ENCODE data around the gene CDK6. TPM values are rescaled to one million over a fixed set of nuclear protein-coding genes. Genes with fewer than 3 reads are reported as not detected.

The CDK6 gene
- total RNA-seq, 2 donors from 2014 or later = 28.5 to 36.6 TPM

GRCh38 chr7:92769394-92769699, 67.0 kb downstream of the CDK6 start:
- Histone ChIP-seq H3K9ac (ENCODE audit: extremely low read depth, low read length, poor library complexity, severe bottlenecking) (no peak overlapping the region), H3K27ac (ENCODE audit: low read depth, low read length) (no peak overlapping the region), H3K4me3 (ENCODE audit: low read length) (no peak overlapping the region), H3K27me3 (ENCODE audit: control insufficient read depth, insufficient read depth, low read length, poor library complexity, severe bottlenecking) (no peaks in the 10 kb centered on the region), H3K4me1 (ENCODE audit: control insufficient read depth, insufficient read depth, low read length) (peaks cover under 1% of the 10 kb centered on the region), H3K9me3 (ENCODE audit: control insufficient read depth, low read length) (no peaks in the 10 kb centered on the region), H3K36me3 (ENCODE audit: control insufficient read depth, insufficient read depth, low read length) (peaks cover 42% of the 10 kb centered on the region)
- peaks cover 37% of the 10 kb centered on the region for H3K4me1 Mint-ChIP-seq
- DNase-seq = no peak
- no peak overlapping the region for H3K27ac Mint-ChIP-seq
- H3K27me3 Mint-ChIP-seq (ENCODE audit: insufficient read depth) = no peaks in the 10 kb centered on the region
- no peaks in the 10 kb centered on the region for H3K36me3 Mint-ChIP-seq (ENCODE audit: low read depth)
- no peak overlapping the region for H3K4me3 Mint-ChIP-seq
- no peaks in the 10 kb centered on the region for H3K9me3 Mint-ChIP-seq
- TF ChIP-seq, protein P1, sequence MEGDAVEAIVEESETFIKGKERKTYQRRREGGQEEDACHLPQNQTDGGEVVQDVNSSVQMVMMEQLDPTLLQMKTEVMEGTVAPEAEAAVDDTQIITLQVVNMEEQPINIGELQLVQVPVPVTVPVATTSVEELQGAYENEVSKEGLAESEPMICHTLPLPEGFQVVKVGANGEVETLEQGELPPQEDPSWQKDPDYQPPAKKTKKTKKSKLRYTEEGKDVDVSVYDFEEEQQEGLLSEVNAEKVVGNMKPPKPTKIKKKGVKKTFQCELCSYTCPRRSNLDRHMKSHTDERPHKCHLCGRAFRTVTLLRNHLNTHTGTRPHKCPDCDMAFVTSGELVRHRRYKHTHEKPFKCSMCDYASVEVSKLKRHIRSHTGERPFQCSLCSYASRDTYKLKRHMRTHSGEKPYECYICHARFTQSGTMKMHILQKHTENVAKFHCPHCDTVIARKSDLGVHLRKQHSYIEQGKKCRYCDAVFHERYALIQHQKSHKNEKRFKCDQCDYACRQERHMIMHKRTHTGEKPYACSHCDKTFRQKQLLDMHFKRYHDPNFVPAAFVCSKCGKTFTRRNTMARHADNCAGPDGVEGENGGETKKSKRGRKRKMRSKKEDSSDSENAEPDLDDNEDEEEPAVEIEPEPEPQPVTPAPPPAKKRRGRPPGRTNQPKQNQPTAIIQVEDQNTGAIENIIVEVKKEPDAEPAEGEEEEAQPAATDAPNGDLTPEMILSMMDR (conservative IDR thresholded peaks at IDR 0.05) = no peak

- Histone ChIP-seq H3K27me3 (ENCODE audit: control insufficient read depth, insufficient read depth, low read length, poor library complexity, severe bottlenecking) (no peaks in the 10 kb centered on the region), H3K36me3 (ENCODE audit: control insufficient read depth, insufficient read depth, low read length) (peaks cover 36% of the 10 kb centered on the region), H3K27ac (ENCODE audit: low read depth, low read length) (peak overlapping the region; percentile 81), H3K4me3 (ENCODE audit: low read length) (no peak overlapping the region), H3K9me3 (ENCODE audit: control insufficient read depth, low read length) (no peaks in the 10 kb centered on the region), H3K4me1 (ENCODE audit: control insufficient read depth, insufficient read depth, low read length) (peaks cover 7% of the 10 kb centered on the region), H3K9ac (ENCODE audit: extremely low read depth, low read length, poor library complexity, severe bottlenecking) (no peak overlapping the region)
- no peak overlapping the region for H3K27ac Mint-ChIP-seq
- H3K36me3 Mint-ChIP-seq (ENCODE audit: low read depth) = no peaks in the 10 kb centered on the region
- H3K4me1 Mint-ChIP-seq = peaks cover 43% of the 10 kb centered on the region
- H3K4me3 Mint-ChIP-seq = no peak overlapping the region
- no peak for DNase-seq
- H3K9me3 Mint-ChIP-seq = no peaks in the 10 kb centered on the region
- H3K27me3 Mint-ChIP-seq (ENCODE audit: insufficient read depth) = no peaks in the 10 kb centered on the region
- TF ChIP-seq, protein P1 (conservative IDR thresholded peaks at IDR 0.05) = no peak
- 39 to 74% methylated on average over 2 to 5 of the region's 5 CpGs for WGBS, 2 experiments (ENCODE audit: insufficient coverage in 1 of 2, insufficient read length in 1 of 2)
Measured at GRCh38 chr7:92768501-92769393, 67.6 kb downstream of the CDK6 start.

- no peak overlapping the region for H3K4me3 ChIP-seq (ENCODE audit: low read length)
- H3K27ac Mint-ChIP-seq = peak overlapping the region; percentile 2
- no peak overlapping the region for H3K9ac ChIP-seq (ENCODE audit: extremely low read depth, low read length, poor library complexity, severe bottlenecking)
- H3K9me3 Mint-ChIP-seq = no peaks in the 10 kb centered on the region
- H3K36me3 ChIP-seq (ENCODE audit: control insufficient read depth, insufficient read depth, low read length) = peaks cover 23% of the 10 kb centered on the region
- no peak for DNase-seq
- TF ChIP-seq, protein P1 (conservative IDR thresholded peaks at IDR 0.05) = no peak
- no peaks in the 10 kb centered on the region for H3K9me3 ChIP-seq (ENCODE audit: control insufficient read depth, low read length)
- H3K27me3 Mint-ChIP-seq (ENCODE audit: insufficient read depth) = no peaks in the 10 kb centered on the region
- H3K4me1 ChIP-seq (ENCODE audit: control insufficient read depth, insufficient read depth, low read length) = peaks cover 10% of the 10 kb centered on the region
- peaks cover 47% of the 10 kb centered on the region for H3K4me1 Mint-ChIP-seq
- H3K27me3 ChIP-seq (ENCODE audit: control insufficient read depth, insufficient read depth, low read length, poor library complexity, severe bottlenecking) = no peaks in the 10 kb centered on the region
- H3K4me3 Mint-ChIP-seq = no peak overlapping the region
- no peak overlapping the region for H3K27ac ChIP-seq (ENCODE audit: low read depth, low read length)
- H3K36me3 Mint-ChIP-seq (ENCODE audit: low read depth) = no peaks in the 10 kb centered on the region
Measured at GRCh38 chr7:92767437-92767836, 68.9 kb downstream of the CDK6 start.
